Liver (tissue), 3 donors: Measurements from ENCODE around the gene CDH13.

Source experiments
- EGR1 ChIP-seq, 2 donors: IDR thresholded peaks; 2 replicates each; pipeline ENCODE4 v1.6.1; 2016 to 2018; ENCODE audit warnings: antibody characterized with exemption in 2 of 2, low read depth in 2 of 2
- FOXA1 ChIP-seq: IDR thresholded peaks from 2 replicates; pipeline ENCODE4 v1.6.1; 2016; ENCODE audit warnings: antibody characterized with exemption
- HNF4A ChIP-seq, 2 donors: conservative IDR thresholded peaks; 2 replicates each; pipeline ENCODE4 v1.6.1; 2016; ENCODE audit warnings: antibody characterized with exemption in 2 of 2, mild to moderate bottlenecking in 2 of 2
- NR2F2 ChIP-seq: IDR thresholded peaks from 2 replicates; pipeline ENCODE4 v1.6.1; 2016; ENCODE audit warnings: antibody characterized with exemption
- RAD21 ChIP-seq, 2 donors: IDR thresholded peaks; 2 replicates each; pipeline ENCODE4 v1.6.1; 2016; ENCODE audit warnings: antibody characterized with exemption in 2 of 2, mild to moderate bottlenecking in 2 of 2
- TAF1 ChIP-seq: conservative IDR thresholded peaks from 2 replicates; pipeline ENCODE4 v1.6.1; 2016; ENCODE audit warnings: antibody characterized with exemption, mild to moderate bottlenecking
- TF ChIP-seq, protein P1 (sequence below): fragments of 150-350 bp; IDR thresholded peaks from 2 replicates; pipeline ENCODE4 v1.5.1; 2017; ENCODE audit warnings: improper control_type of control experiment, low read depth, low read length; ENCODE audit not compliant: missing input control
- TF ChIP-seq, protein P2 (sequence below): IDR thresholded peaks from 2 replicates; pipeline ENCODE4 v1.6.1; 2016; ENCODE audit warnings: antibody characterized with exemption, mild to moderate bottlenecking
- TF ChIP-seq, protein P3 (sequence below): IDR thresholded peaks from 2 replicates; pipeline ENCODE4 v1.6.1; 2016; ENCODE audit warnings: antibody characterized with exemption
- donor health status: healthy.
- donor health status: healthy.

DNA sequence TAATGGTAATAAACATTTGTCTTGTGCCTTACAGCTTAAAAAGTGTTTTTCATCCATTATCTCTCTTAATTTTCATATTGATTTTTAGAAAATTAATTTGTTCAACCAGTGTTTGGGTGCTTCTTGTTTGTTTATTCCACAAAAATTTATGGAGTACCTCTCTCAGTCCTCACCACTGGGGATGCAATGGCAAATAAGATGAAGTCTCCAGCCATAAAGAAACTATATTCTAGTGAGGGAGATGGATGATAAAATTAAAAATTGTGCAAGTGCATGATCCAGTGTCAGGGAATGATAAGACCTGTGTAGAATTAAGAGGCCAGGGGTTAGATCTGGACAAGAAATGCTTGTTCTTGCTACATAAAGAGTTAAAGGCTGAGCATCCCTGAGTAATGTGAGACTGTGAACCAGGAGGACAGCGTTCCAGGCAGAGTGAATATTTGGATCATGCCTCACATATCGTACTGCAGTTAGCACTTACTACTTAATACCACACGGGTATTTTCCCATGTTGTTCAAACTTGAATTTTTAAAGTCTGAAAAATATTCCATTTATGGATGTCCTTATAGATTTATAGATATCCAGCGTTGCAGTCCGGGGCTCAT, 645.3 kb downstream of the CDH13 start:
- TF ChIP-seq, protein P1, sequence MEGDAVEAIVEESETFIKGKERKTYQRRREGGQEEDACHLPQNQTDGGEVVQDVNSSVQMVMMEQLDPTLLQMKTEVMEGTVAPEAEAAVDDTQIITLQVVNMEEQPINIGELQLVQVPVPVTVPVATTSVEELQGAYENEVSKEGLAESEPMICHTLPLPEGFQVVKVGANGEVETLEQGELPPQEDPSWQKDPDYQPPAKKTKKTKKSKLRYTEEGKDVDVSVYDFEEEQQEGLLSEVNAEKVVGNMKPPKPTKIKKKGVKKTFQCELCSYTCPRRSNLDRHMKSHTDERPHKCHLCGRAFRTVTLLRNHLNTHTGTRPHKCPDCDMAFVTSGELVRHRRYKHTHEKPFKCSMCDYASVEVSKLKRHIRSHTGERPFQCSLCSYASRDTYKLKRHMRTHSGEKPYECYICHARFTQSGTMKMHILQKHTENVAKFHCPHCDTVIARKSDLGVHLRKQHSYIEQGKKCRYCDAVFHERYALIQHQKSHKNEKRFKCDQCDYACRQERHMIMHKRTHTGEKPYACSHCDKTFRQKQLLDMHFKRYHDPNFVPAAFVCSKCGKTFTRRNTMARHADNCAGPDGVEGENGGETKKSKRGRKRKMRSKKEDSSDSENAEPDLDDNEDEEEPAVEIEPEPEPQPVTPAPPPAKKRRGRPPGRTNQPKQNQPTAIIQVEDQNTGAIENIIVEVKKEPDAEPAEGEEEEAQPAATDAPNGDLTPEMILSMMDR: no peak
- TF ChIP-seq EGR1 (IDR thresholded peaks at IDR 0.05; ENCODE audit: low read depth in 2 of 2) (no peak), TAF1 (no peak), HNF4A (conservative IDR thresholded peaks at IDR 0.05) (no peak), FOXA1 (no peak), NR2F2 (no peak), RAD21 (IDR thresholded peaks at IDR 0.05) (no peak)
- TF ChIP-seq, protein P2, sequence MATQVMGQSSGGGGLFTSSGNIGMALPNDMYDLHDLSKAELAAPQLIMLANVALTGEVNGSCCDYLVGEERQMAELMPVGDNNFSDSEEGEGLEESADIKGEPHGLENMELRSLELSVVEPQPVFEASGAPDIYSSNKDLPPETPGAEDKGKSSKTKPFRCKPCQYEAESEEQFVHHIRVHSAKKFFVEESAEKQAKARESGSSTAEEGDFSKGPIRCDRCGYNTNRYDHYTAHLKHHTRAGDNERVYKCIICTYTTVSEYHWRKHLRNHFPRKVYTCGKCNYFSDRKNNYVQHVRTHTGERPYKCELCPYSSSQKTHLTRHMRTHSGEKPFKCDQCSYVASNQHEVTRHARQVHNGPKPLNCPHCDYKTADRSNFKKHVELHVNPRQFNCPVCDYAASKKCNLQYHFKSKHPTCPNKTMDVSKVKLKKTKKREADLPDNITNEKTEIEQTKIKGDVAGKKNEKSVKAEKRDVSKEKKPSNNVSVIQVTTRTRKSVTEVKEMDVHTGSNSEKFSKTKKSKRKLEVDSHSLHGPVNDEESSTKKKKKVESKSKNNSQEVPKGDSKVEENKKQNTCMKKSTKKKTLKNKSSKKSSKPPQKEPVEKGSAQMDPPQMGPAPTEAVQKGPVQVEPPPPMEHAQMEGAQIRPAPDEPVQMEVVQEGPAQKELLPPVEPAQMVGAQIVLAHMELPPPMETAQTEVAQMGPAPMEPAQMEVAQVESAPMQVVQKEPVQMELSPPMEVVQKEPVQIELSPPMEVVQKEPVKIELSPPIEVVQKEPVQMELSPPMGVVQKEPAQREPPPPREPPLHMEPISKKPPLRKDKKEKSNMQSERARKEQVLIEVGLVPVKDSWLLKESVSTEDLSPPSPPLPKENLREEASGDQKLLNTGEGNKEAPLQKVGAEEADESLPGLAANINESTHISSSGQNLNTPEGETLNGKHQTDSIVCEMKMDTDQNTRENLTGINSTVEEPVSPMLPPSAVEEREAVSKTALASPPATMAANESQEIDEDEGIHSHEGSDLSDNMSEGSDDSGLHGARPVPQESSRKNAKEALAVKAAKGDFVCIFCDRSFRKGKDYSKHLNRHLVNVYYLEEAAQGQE: no peak
- TF ChIP-seq, protein P3, sequence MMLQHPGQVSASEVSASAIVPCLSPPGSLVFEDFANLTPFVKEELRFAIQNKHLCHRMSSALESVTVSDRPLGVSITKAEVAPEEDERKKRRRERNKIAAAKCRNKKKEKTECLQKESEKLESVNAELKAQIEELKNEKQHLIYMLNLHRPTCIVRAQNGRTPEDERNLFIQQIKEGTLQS: no peak
